ENCODE results near the gene STX18.

DNA sequence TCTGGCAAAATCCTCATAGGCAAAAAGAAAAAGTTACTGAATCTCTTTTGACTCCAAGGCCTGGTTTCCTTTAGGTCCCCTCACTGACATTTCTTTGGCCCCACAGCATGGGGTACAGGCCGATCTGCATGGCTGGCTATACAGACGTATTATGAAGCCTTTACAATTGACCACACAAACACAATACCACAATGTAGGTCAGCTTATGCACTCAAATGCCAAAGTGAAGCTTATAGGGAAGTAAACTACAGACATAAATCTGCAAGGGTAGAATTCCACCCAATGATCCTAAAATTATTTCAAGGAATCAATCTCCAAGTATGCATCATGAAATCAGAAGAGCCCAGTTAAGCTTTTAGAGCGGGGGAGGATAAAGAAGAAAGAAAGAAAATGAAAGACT lies 20.7 kb downstream of the STX18 start:
- TF ChIP-seq, protein P1, sequence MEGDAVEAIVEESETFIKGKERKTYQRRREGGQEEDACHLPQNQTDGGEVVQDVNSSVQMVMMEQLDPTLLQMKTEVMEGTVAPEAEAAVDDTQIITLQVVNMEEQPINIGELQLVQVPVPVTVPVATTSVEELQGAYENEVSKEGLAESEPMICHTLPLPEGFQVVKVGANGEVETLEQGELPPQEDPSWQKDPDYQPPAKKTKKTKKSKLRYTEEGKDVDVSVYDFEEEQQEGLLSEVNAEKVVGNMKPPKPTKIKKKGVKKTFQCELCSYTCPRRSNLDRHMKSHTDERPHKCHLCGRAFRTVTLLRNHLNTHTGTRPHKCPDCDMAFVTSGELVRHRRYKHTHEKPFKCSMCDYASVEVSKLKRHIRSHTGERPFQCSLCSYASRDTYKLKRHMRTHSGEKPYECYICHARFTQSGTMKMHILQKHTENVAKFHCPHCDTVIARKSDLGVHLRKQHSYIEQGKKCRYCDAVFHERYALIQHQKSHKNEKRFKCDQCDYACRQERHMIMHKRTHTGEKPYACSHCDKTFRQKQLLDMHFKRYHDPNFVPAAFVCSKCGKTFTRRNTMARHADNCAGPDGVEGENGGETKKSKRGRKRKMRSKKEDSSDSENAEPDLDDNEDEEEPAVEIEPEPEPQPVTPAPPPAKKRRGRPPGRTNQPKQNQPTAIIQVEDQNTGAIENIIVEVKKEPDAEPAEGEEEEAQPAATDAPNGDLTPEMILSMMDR (conservative IDR thresholded peaks at IDR 0.05 in 1 of 2, IDR thresholded peaks at IDR 0.05 in 1 of 2; ENCODE audit: low read depth in 1 of 2, low read length in 2 of 2) = no peak
- no peak for TF ChIP-seq EZH2 (IDR thresholded peaks at IDR 0.05; ENCODE audit: low read length, missing control alignments)
